Hepatocyte (in vitro differentiated cells): ENCODE measurements around the gene CBLB. TPM values are rescaled to one million over a fixed set of nuclear protein-coding genes. Genes with fewer than 3 reads are reported as not detected.
A peak's percentile ranks its signal among the peaks of the same experiment; 100 is the strongest.

Experiments used
- DNase-seq: peaks from one replicate; pipeline ENCODE4 v3.0.0-alpha.2; 2016; ENCODE audit warnings: low spot score
- H2AFZ ChIP-seq: fragments of 200-600 bp; sonication (generic); 2 replicates; pipeline ENCODE4 v1.6.0; 2016; ENCODE audit warnings: antibody characterized with exemption, mild to moderate bottlenecking
- H3K27ac ChIP-seq: fragments of 200-600 bp; sonication (generic); 2 replicates; pipeline ENCODE4 v1.5.1; 2016; ENCODE audit warnings: mild to moderate bottlenecking
- H3K27me3 ChIP-seq: fragments of 200-600 bp; sonication (generic); 2 replicates; pipeline ENCODE4 v1.6.1; 2016
- H3K36me3 ChIP-seq: fragments of 200-600 bp; sonication (generic); replicated peaks from 2 replicates; pipeline ENCODE4 v1.5.1; 2016; ENCODE audit warnings: low read depth; ENCODE audit not compliant: insufficient read depth
- H3K4me1 ChIP-seq: fragments of 200-600 bp; sonication (generic); 2 replicates; pipeline ENCODE4 v1.5.1; 2016; ENCODE audit warnings: mild to moderate bottlenecking, moderate library complexity; ENCODE audit not compliant: insufficient read depth
- H3K4me2 ChIP-seq: fragments of 200-600 bp; sonication (generic); 2 replicates; pipeline ENCODE4 v1.6.0; 2016
- H3K4me3 ChIP-seq: fragments of 200-600 bp; sonication (generic); 2 replicates; pipeline ENCODE4 v1.5.1; 2016; ENCODE audit warnings: mild to moderate bottlenecking
- H3K79me2 ChIP-seq: fragments of 200-600 bp; sonication (generic); 2 replicates; pipeline ENCODE4 v1.6.0; 2017; ENCODE audit warnings: mild to moderate bottlenecking
- H3K9me2 ChIP-seq: fragments of 200-600 bp; sonication (generic); replicated peaks from 2 replicates; pipeline ENCODE4 v1.6.0; 2017; ENCODE audit warnings: mild to moderate bottlenecking; ENCODE audit not compliant: insufficient read depth
- H3K9me3 ChIP-seq: fragments of 200-600 bp; sonication (generic); 2 replicates; pipeline ENCODE4 v1.5.1; 2016; ENCODE audit warnings: low read depth, mild to moderate bottlenecking
- H4K20me1 ChIP-seq: fragments of 200-600 bp; sonication (generic); 2 replicates; pipeline ENCODE4 v1.6.0; 2016; ENCODE audit warnings: mild to moderate bottlenecking; ENCODE audit not compliant: insufficient read depth, poor library complexity, severe bottlenecking
- EZH2 ChIP-seq: fragments of 200-600 bp; sonication (generic); IDR thresholded peaks from 2 replicates; pipeline ENCODE4 v1.6.1; 2016; ENCODE audit warnings: antibody characterized with exemption, mild to moderate bottlenecking, borderline replicate concordance
- EZH2phosphoT487 ChIP-seq: fragments of 200-600 bp; sonication (generic); IDR thresholded peaks from one replicate; pipeline ENCODE4 v1.6.1; 2018; ENCODE audit warnings: antibody characterized with exemption, mild to moderate bottlenecking, low read depth, moderate library complexity; ENCODE audit not compliant: unreplicated experiment, severe bottlenecking
- WGBS: methylation state at CpG from one replicate; pipeline ENCODE4 v1.1.6; 2016; ENCODE audit warnings: low lambda C conversion rate; ENCODE audit errors: missing lambda C conversion rate; 5-methylcytosine and 5-hydroxymethylcytosine counted together
- polyA plus RNA-seq: library from polyadenylated mRNA; unstranded; fragments of >200 nt; fragmentation: Nextera tagmentation; extraction: Ambion mirVana; gene quantifications from 2 replicates; pipeline ENCODE4 v1.2.1, GENCODE V29; 2016
- total RNA-seq: library from RNA; depleted of rRNA; stranded (reverse); fragments of >200 nt; gene quantifications from 2 replicates; pipeline ENCODE4 v1.2.3, GENCODE V29; 2014
- TF ChIP-seq, protein P1 (sequence below): fragments of 200-600 bp; sonication (generic); IDR thresholded peaks from 2 replicates; pipeline ENCODE4 v1.5.1; 2016; ENCODE audit warnings: antibody characterized with exemption, mild to moderate bottlenecking; ENCODE audit not compliant: poor library complexity

The CBLB gene
- total and polyA plus RNA-seq, 2 experiments from 2014 or later, result 22.6 to 56.0 TPM

DNA sequence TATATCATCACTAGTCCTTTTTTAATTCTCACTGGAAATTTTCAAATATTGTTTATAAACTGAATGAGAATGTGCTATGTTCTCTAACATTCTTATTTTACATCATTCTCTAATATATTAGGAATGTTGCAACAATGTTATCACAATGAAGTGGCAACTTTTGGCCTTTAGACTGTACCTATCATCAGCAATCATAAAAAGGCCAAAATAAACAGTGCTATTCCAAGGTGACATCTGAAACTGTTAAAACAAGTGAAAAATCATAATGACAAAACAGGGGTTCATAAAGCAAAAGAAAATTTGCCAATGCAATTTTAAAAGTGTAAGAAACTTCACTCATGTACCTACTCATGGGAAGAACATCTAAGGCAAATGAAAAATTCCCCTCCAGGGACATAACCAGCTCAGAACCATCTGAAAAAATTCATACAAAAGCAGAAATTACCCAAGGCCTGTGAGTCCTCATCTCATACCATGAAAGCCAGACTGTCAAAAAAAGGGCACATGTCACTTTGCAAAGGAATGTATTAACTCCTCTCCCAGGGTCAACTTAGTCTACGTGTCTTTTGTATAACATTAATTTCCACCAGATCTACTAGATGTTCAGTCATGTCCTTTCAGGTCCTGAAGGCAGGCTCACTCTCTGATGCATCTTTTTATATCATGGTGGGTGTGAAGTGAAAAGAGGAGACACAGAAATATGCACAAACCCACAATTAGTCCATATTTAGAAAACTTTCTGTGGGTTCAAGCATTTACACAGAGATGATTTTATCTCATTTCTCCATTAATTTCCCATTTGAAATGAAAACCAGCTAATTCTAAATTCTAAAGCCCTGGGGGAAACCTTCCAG is 211.9 kb downstream of the CBLB start:
- Histone ChIP-seq H3K27me3 (no peaks in the 10 kb centered on the region), H2AFZ (no peak overlapping the region), H3K9me2 (no peaks in the 10 kb centered on the region), H3K4me1 (peaks cover 9% of the 10 kb centered on the region), H3K36me3 (no peaks in the 10 kb centered on the region), H3K4me3 (no peak overlapping the region), H3K79me2 (no peaks in the 10 kb centered on the region), H3K4me2 (no peak overlapping the region), H3K9me3 (no peaks in the 10 kb centered on the region), H4K20me1 (no peaks in the 10 kb centered on the region), H3K27ac (peak overlapping the region; percentile 43)
- DNase-seq, result peak; percentile 7
- 67% methylated on average over 1 of the region's 1 CpG for WGBS
- TF ChIP-seq EZH2, result no peak
- TF ChIP-seq, protein P1, sequence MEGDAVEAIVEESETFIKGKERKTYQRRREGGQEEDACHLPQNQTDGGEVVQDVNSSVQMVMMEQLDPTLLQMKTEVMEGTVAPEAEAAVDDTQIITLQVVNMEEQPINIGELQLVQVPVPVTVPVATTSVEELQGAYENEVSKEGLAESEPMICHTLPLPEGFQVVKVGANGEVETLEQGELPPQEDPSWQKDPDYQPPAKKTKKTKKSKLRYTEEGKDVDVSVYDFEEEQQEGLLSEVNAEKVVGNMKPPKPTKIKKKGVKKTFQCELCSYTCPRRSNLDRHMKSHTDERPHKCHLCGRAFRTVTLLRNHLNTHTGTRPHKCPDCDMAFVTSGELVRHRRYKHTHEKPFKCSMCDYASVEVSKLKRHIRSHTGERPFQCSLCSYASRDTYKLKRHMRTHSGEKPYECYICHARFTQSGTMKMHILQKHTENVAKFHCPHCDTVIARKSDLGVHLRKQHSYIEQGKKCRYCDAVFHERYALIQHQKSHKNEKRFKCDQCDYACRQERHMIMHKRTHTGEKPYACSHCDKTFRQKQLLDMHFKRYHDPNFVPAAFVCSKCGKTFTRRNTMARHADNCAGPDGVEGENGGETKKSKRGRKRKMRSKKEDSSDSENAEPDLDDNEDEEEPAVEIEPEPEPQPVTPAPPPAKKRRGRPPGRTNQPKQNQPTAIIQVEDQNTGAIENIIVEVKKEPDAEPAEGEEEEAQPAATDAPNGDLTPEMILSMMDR, result no peak
- TF ChIP-seq EZH2phosphoT487, result no peak

GRCh38 chr3:105653868-105654267 is 214.9 kb downstream of the CBLB start:
- TF ChIP-seq, protein P1, result no peak
- TF ChIP-seq EZH2phosphoT487, result no peak
- H3K4me3 ChIP-seq, result no peak overlapping the region
- no peak overlapping the region for H2AFZ ChIP-seq
- H3K79me2 ChIP-seq, result no peaks in the 10 kb centered on the region
- no peaks in the 10 kb centered on the region for H3K27me3 ChIP-seq
- no peak overlapping the region for H3K4me2 ChIP-seq
- DNase-seq, result no peak
- H3K27ac ChIP-seq, result no peak overlapping the region
- H3K4me1 ChIP-seq, result peaks cover 16% of the 10 kb centered on the region
- H3K36me3 ChIP-seq, result no peaks in the 10 kb centered on the region
- H4K20me1 ChIP-seq, result no peaks in the 10 kb centered on the region
- no peaks in the 10 kb centered on the region for H3K9me2 ChIP-seq
- no peaks in the 10 kb centered on the region for H3K9me3 ChIP-seq
- WGBS, result 97% methylated on average over 3 of the region's 3 CpGs

- Histone ChIP-seq H2AFZ (no peak overlapping the region), H3K27ac (no peak overlapping the region), H3K9me3 (no peaks in the 10 kb centered on the region), H3K27me3 (no peaks in the 10 kb centered on the region), H3K36me3 (no peaks in the 10 kb centered on the region), H3K9me2 (no peaks in the 10 kb centered on the region), H3K4me1 (peaks cover 16% of the 10 kb centered on the region), H4K20me1 (no peaks in the 10 kb centered on the region), H3K79me2 (no peaks in the 10 kb centered on the region), H3K4me2 (no peak overlapping the region), H3K4me3 (no peak overlapping the region)
- DNase-seq, result no peak
- WGBS, result 36% methylated on average over 1 of the region's 1 CpG
- TF ChIP-seq EZH2phosphoT487, result no peak
- TF ChIP-seq, protein P1, result no peak
- TF ChIP-seq EZH2, result no peak
Measured at GRCh38 chr3:105653166-105653565, 215.6 kb downstream of the CBLB start.
